HL-60 (cell line): ENCODE data around the gene MARCHF2.

Source experiments
- DNase-seq, 2 experiments: peaks; one replicate each; pipeline ENCODE4 v3.0.0-alpha.2; 2010 to 2020; ENCODE audit warnings: low read depth in 1 of 2, low spot score in 1 of 2
- H3K27ac ChIP-seq: fragments of 250-450 bp; sonication (Bioruptor Pico); replicated peaks from 2 replicates; pipeline ENCODE4 v1.5.1; 2020; ENCODE audit warnings: mild to moderate bottlenecking, moderate library complexity
- H3K27me3 ChIP-seq: fragments of 250-450 bp; sonication (Bioruptor Pico); 2 replicates; pipeline ENCODE4 v1.5.1; 2021; ENCODE audit warnings: mild to moderate bottlenecking, moderate library complexity; ENCODE audit not compliant: insufficient read depth, poor library complexity, severe bottlenecking
- H3K4me3 ChIP-seq: replicated peaks from 2 replicates; pipeline ENCODE4 v1.5.1; 2011; ENCODE audit warnings: mild to moderate bottlenecking, control low read depth, low read length; ENCODE audit not compliant: insufficient read depth
- CTCF ChIP-seq: IDR thresholded peaks from one replicate; pipeline ENCODE4 v1.5.1; 2011; ENCODE audit warnings: low read length, control low read depth, inconsistent platforms; ENCODE audit not compliant: insufficient read depth
- GABPA ChIP-seq: IDR thresholded peaks from 2 replicates; pipeline ENCODE4 v1.6.1; 2012; ENCODE audit warnings: low read depth
- POLR2AphosphoS5 ChIP-seq: IDR thresholded peaks from 2 replicates; pipeline ENCODE4 v1.6.1; 2012; ENCODE audit warnings: low read depth
- REST ChIP-seq: IDR thresholded peaks from 2 replicates; pipeline ENCODE4 v1.6.1; 2012; ENCODE audit warnings: low read depth; ENCODE audit not compliant: insufficient replicate concordance
- SPI1 ChIP-seq: IDR thresholded peaks from 2 replicates; pipeline ENCODE4 v1.6.1; 2012; ENCODE audit warnings: low read depth, mild to moderate bottlenecking, borderline replicate concordance

MARCHF2 gene

GRCh38 chr19:8454218-8454617 is 41.1 kb downstream of the MARCHF2 start:
- no peak overlapping the region for H3K4me3 ChIP-seq
- TF ChIP-seq GABPA (no peak), REST (no peak), SPI1 (no peak), POLR2AphosphoS5 (no peak), CTCF (no peak)
- DNase-seq = no peak
- no peaks in the 10 kb centered on the region for H3K27me3 ChIP-seq
- no peak overlapping the region for H3K27ac ChIP-seq

- Histone ChIP-seq H3K27ac (no peak overlapping the region), H3K27me3 (no peaks in the 10 kb centered on the region), H3K4me3 (no peak overlapping the region)
- no peak for TF ChIP-seq POLR2AphosphoS5
- no peak for TF ChIP-seq GABPA
- no peak for TF ChIP-seq CTCF
- TF ChIP-seq SPI1 = no peak
- no peak for TF ChIP-seq REST
- DNase-seq = no peak
Measured at GRCh38 chr19:8455018-8455417, 41.9 kb downstream of the MARCHF2 start.

- Histone ChIP-seq H3K27me3 (no peaks in the 10 kb centered on the region), H3K27ac (no peak overlapping the region), H3K4me3 (no peak overlapping the region)
- DNase-seq = no peak
- TF ChIP-seq GABPA = no peak
- TF ChIP-seq SPI1 = no peak
- no peak for TF ChIP-seq REST
- no peak for TF ChIP-seq CTCF
- TF ChIP-seq POLR2AphosphoS5 = no peak
Measured at GRCh38 chr19:8456064-8456463, 43.0 kb downstream of the MARCHF2 start.
